Fibroblast of mammary gland (primary cell): ENCODE measurements around the gene FNBP1L.

Experiments used
- DNase-seq: peaks from one replicate; pipeline ENCODE4 v3.0.0-alpha.2; 2010; ENCODE audit warnings: low read depth
- H3K4me3 ChIP-seq: 2 replicates; pipeline ENCODE4 v1.5.1; 2011; ENCODE audit warnings: low read depth, mild to moderate bottlenecking, low read length, moderate library complexity; ENCODE audit not compliant: control insufficient read depth
- CTCF ChIP-seq: conservative IDR thresholded peaks from 2 replicates; pipeline ENCODE4 v1.5.1; 2011; ENCODE audit warnings: low read depth, low read length, inconsistent platforms; ENCODE audit not compliant: control insufficient read depth, insufficient read depth

The FNBP1L gene

GRCh38 chr1:93537396-93537795 is 89.5 kb downstream of the FNBP1L start:
- H3K4me3 ChIP-seq, result no peak overlapping the region
- DNase-seq, result no peak
- no peak for TF ChIP-seq CTCF

GRCh38 chr1:93537924-93538323 is 90.0 kb downstream of the FNBP1L start:
- H3K4me3 ChIP-seq, result no peak overlapping the region
- no peak for TF ChIP-seq CTCF
- DNase-seq, result no peak

- no peak for TF ChIP-seq CTCF
Measured at GRCh38 chr1:93541045-93541444, 93.1 kb downstream of the FNBP1L start.

GRCh38 chr1:93542398-93542797 is 94.5 kb downstream of the FNBP1L start:
- TF ChIP-seq CTCF, result no peak
- H3K4me3 ChIP-seq, result no peak overlapping the region
- DNase-seq, result peak; percentile 34

More at GRCh38 chr1:93541045-93541444, 93.1 kb downstream of the FNBP1L start:
- DNase-seq, result no peak
- H3K4me3 ChIP-seq, result no peak overlapping the region

GRCh38 chr1:93546162-93546863 is 98.4 kb downstream of the FNBP1L start:
- no peak for TF ChIP-seq CTCF
- no peak for DNase-seq
- no peak overlapping the region for H3K4me3 ChIP-seq

- no peak overlapping the region for H3K4me3 ChIP-seq
- TF ChIP-seq CTCF, result no peak
- no peak for DNase-seq
Measured at GRCh38 chr1:93549131-93549530, 101.2 kb downstream of the FNBP1L start.
